Nephron progenitor cell (in vitro differentiated cells): ENCODE data around the gene RASAL3.
A peak's percentile ranks its signal among the peaks of the same experiment; 100 is the strongest.

Experiments used
- DNase-seq: peaks from one replicate; pipeline ENCODE4 v3.0.0; 2021
- H3K27ac Mint-ChIP-seq: 2 replicates; pipeline ENCODE4 v1.8.0; 2021; ENCODE audit warnings: mild to moderate bottlenecking, moderate library complexity, mixed read lengths
- H3K27me3 Mint-ChIP-seq: 2 replicates; pipeline ENCODE4 v1.8.0; 2021; ENCODE audit warnings: mild to moderate bottlenecking, low read depth, mixed read lengths; ENCODE audit not compliant: poor library complexity
- H3K36me3 Mint-ChIP-seq: 2 replicates; pipeline ENCODE4 v1.8.0; 2021; ENCODE audit warnings: low read depth, mixed read lengths
- H3K4me1 Mint-ChIP-seq: 2 replicates; pipeline ENCODE4 v1.8.0; 2021; ENCODE audit warnings: mixed read lengths
- H3K4me3 Mint-ChIP-seq: 2 replicates; pipeline ENCODE4 v1.8.0; 2021; ENCODE audit warnings: mild to moderate bottlenecking, moderate library complexity, mixed read lengths
- H3K9me3 Mint-ChIP-seq: 2 replicates; pipeline ENCODE4 v1.8.0; 2021; ENCODE audit warnings: mild to moderate bottlenecking, moderate library complexity, mixed read lengths
- CTCF ChIP-seq: fragments of 200-600 bp; sonication (generic); IDR thresholded peaks from 2 replicates; pipeline ENCODE4 v1.5.0; 2021; ENCODE audit warnings: antibody characterized with exemption

RASAL3 gene

GRCh38 chr19:15447057-15447456 lies 17.3 kb downstream of the RASAL3 start:
- H3K27me3 Mint-ChIP-seq, result peaks cover 25% of the 10 kb centered on the region
- DNase-seq, result no peak
- H3K36me3 Mint-ChIP-seq, result peaks cover 6% of the 10 kb centered on the region
- no peak overlapping the region for H3K27ac Mint-ChIP-seq
- H3K4me1 Mint-ChIP-seq, result peaks cover 12% of the 10 kb centered on the region
- H3K9me3 Mint-ChIP-seq, result no peaks in the 10 kb centered on the region
- TF ChIP-seq CTCF, result no peak
- H3K4me3 Mint-ChIP-seq, result no peak overlapping the region

GRCh38 chr19:15445807-15446376 lies 18.5 kb downstream of the RASAL3 start:
- Mint-ChIP-seq H3K4me3 (no peak overlapping the region), H3K27ac (no peak overlapping the region), H3K9me3 (no peaks in the 10 kb centered on the region), H3K36me3 (peaks cover 6% of the 10 kb centered on the region), H3K4me1 (peaks cover 12% of the 10 kb centered on the region), H3K27me3 (peaks cover 13% of the 10 kb centered on the region)
- TF ChIP-seq CTCF, result no peak
- no peak for DNase-seq

- TF ChIP-seq CTCF, result no peak
- peaks cover 9% of the 10 kb centered on the region for H3K27me3 Mint-ChIP-seq
- no peak for DNase-seq
These were observed 19.1 kb downstream of the RASAL3 start for GRCh38 chr19:15445227-15445605.

GRCh38 chr19:15444505-15445226 lies 19.7 kb downstream of the RASAL3 start:
- no peak for TF ChIP-seq CTCF
- no peak for DNase-seq
- Mint-ChIP-seq H3K9me3 (no peaks in the 10 kb centered on the region), H3K4me1 (peaks cover 9% of the 10 kb centered on the region), H3K4me3 (no peak overlapping the region), H3K36me3 (peaks cover 6% of the 10 kb centered on the region), H3K27ac (no peak overlapping the region), H3K27me3 (peaks cover 9% of the 10 kb centered on the region)

More at GRCh38 chr19:15445227-15445605, 19.1 kb downstream of the RASAL3 start:
- Mint-ChIP-seq H3K9me3 (no peaks in the 10 kb centered on the region), H3K27ac (no peak overlapping the region), H3K36me3 (peaks cover 6% of the 10 kb centered on the region), H3K4me3 (no peak overlapping the region), H3K4me1 (peaks cover 10% of the 10 kb centered on the region)

GRCh38 chr19:15443838-15444237 lies 20.5 kb downstream of the RASAL3 start:
- TF ChIP-seq CTCF, result no peak
- Mint-ChIP-seq H3K27ac (no peak overlapping the region), H3K4me1 (peaks cover 6% of the 10 kb centered on the region), H3K9me3 (no peaks in the 10 kb centered on the region), H3K4me3 (no peak overlapping the region), H3K27me3 (peaks cover 9% of the 10 kb centered on the region), H3K36me3 (peaks cover 6% of the 10 kb centered on the region)
- no peak for DNase-seq

GRCh38 chr19:15443325-15443724 lies 21.0 kb downstream of the RASAL3 start:
- TF ChIP-seq CTCF, result no peak
- DNase-seq, result no peak
- Mint-ChIP-seq H3K9me3 (no peaks in the 10 kb centered on the region), H3K4me3 (no peak overlapping the region), H3K27me3 (peaks cover 5% of the 10 kb centered on the region), H3K36me3 (peaks cover 6% of the 10 kb centered on the region), H3K27ac (peak overlapping the region; percentile 13), H3K4me1 (peaks cover 1% of the 10 kb centered on the region)
